SK-N-SH treated with all-trans-retinoic acid at 6 μM for 48 hours (cell line): Measurements from ENCODE around the gene MXRA8.

Experiments
- ATAC-seq: fragments of 200-7000 bp; cut with Tn5 transposase; 3 replicates; pipeline ENCODE4 v1.9.1; 2020; ENCODE audit warnings: mild to moderate bottlenecking, moderate library complexity
- ARNTL ChIP-seq: fragments of 450-650 bp; formaldehyde crosslinking; IDR thresholded peaks from 2 replicates; pipeline ENCODE4 v1.5.0; 2020; ENCODE audit warnings: low read depth, mild to moderate bottlenecking, moderate library complexity, borderline replicate concordance
- BACH2 ChIP-seq: fragments of 250-450 bp; sonication (Bioruptor Pico); IDR thresholded peaks from 2 replicates; pipeline ENCODE4 v1.9.0; 2021; ENCODE audit warnings: mild to moderate bottlenecking, borderline replicate concordance
- CSDC2 ChIP-seq: fragments of 250-450 bp; sonication (Bioruptor Pico); IDR thresholded peaks from 2 replicates; pipeline ENCODE4 v1.5.0; 2020; ENCODE audit warnings: mild to moderate bottlenecking, moderate library complexity
- GLIS3 ChIP-seq: fragments of 250-450 bp; sonication (Bioruptor Pico); IDR thresholded peaks from 2 replicates; pipeline ENCODE4 v1.5.0; 2020; ENCODE audit warnings: mild to moderate bottlenecking, moderate library complexity
- OSR1 ChIP-seq: fragments of 250-450 bp; sonication (Bioruptor Pico); IDR thresholded peaks from 2 replicates; pipeline ENCODE4 v1.8.0; 2022; ENCODE audit warnings: moderate library complexity, mild to moderate bottlenecking, inconsistent platforms
- PPARA ChIP-seq: fragments of 250-450 bp; sonication (Bioruptor Pico); IDR thresholded peaks from 2 replicates; pipeline ENCODE4 v1.5.0; 2020; ENCODE audit warnings: mild to moderate bottlenecking, borderline replicate concordance
- RARB ChIP-seq: fragments of 250-450 bp; sonication (Bioruptor Pico); IDR thresholded peaks from 2 replicates; pipeline ENCODE4 v1.8.0; 2021; ENCODE audit warnings: mild to moderate bottlenecking, moderate library complexity
- SNAI2 ChIP-seq: fragments of 250-450 bp; sonication (Bioruptor Pico); IDR thresholded peaks from 2 replicates; pipeline ENCODE4 v1.5.0; 2020; ENCODE audit warnings: mild to moderate bottlenecking, moderate library complexity
- TOX ChIP-seq: fragments of 250-450 bp; sonication (Bioruptor Pico); IDR thresholded peaks from 2 replicates; pipeline ENCODE4 v1.8.0; 2021; ENCODE audit warnings: mild to moderate bottlenecking, moderate library complexity, borderline replicate concordance
- ZC3H10 ChIP-seq: fragments of 250-450 bp; sonication (Bioruptor Pico); IDR thresholded peaks from 2 replicates; pipeline ENCODE4 v1.5.1; 2021; ENCODE audit warnings: mild to moderate bottlenecking, moderate library complexity
- ZFP3 ChIP-seq: fragments of 250-450 bp; sonication (Bioruptor Pico); IDR thresholded peaks from 2 replicates; pipeline ENCODE4 v1.5.0; 2020; ENCODE audit warnings: mild to moderate bottlenecking, moderate library complexity
- ZFP30 ChIP-seq: fragments of 450-650 bp; formaldehyde crosslinking; IDR thresholded peaks from 2 replicates; pipeline ENCODE4 v1.5.0; 2022; ENCODE audit warnings: mild to moderate bottlenecking, moderate library complexity
- ZNF565 ChIP-seq: fragments of 450-650 bp; formaldehyde crosslinking; conservative IDR thresholded peaks from 2 replicates; pipeline ENCODE4 v1.5.0; 2020; ENCODE audit warnings: low read depth, mild to moderate bottlenecking, moderate library complexity
- ZNF70 ChIP-seq: fragments of 450-650 bp; formaldehyde crosslinking; IDR thresholded peaks from 2 replicates; pipeline ENCODE4 v1.5.0; 2020; ENCODE audit warnings: mild to moderate bottlenecking, moderate library complexity
- TF ChIP-seq, protein P1 (sequence below): fragments of 250-450 bp; sonication (Bioruptor Pico); IDR thresholded peaks from 2 replicates; pipeline ENCODE4 v1.5.1; 2021; ENCODE audit warnings: mild to moderate bottlenecking, moderate library complexity
- TF ChIP-seq, protein P2 (sequence below): fragments of 250-450 bp; sonication (Bioruptor Pico); IDR thresholded peaks from 2 replicates; pipeline ENCODE4 v1.5.1; 2020; ENCODE audit warnings: low read depth, mild to moderate bottlenecking, moderate library complexity
- TF ChIP-seq, protein P3 (sequence below): fragments of 250-450 bp; sonication (Bioruptor Pico); IDR thresholded peaks from 2 replicates; pipeline ENCODE4 v1.8.0; 2021; ENCODE audit warnings: low read depth, mild to moderate bottlenecking, moderate library complexity, borderline replicate concordance
- TF ChIP-seq, protein P4 (sequence below): fragments of 250-450 bp; sonication (Bioruptor Pico); IDR thresholded peaks from 2 replicates; pipeline ENCODE4 v1.5.0; 2020; ENCODE audit warnings: mild to moderate bottlenecking, moderate library complexity

Gene MXRA8

DNA sequence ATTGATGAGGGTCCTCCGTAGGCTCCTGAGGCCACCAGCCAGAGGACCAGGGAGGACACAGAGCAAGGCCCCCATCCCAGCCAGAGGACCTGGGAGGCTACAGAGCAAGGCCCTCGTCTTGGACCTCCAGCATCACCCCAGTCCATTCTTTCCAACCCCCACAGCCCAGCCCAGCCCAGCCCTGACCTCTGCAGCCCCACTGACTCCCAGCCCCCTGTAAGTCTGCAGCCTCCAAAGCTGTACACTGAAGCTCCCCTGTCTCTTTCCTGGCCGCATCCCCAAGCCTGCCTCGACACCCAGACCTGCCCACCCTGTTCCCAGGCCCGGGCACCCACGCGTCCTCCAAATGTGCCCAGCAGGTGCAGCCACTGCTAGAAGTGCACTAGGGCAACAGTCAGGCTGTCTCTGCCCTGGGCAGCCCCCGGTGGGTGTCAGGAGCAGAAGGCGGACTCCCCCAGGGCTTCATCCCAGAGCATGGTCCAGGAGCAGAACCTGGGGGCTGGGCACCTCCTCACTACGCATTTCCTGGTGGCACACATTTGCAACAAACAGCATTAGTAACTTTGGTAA is 11.2 kb downstream of the MXRA8 start:
- TF ChIP-seq ZNF565 (CRISPR knock-in tag) (no peak), RARB (CRISPR knock-in tag) (no peak), SNAI2 (no peak)
- TF ChIP-seq, protein P1, sequence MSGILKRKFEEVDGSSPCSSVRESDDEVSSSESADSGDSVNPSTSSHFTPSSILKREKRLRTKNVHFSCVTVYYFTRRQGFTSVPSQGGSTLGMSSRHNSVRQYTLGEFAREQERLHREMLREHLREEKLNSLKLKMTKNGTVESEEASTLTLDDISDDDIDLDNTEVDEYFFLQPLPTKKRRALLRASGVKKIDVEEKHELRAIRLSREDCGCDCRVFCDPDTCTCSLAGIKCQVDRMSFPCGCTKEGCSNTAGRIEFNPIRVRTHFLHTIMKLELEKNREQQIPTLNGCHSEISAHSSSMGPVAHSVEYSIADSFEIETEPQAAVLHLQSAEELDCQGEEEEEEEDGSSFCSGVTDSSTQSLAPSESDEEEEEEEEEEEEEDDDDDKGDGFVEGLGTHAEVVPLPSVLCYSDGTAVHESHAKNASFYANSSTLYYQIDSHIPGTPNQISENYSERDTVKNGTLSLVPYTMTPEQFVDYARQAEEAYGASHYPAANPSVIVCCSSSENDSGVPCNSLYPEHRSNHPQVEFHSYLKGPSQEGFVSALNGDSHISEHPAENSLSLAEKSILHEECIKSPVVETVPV (CRISPR knock-in tag), result no peak
- TF ChIP-seq, protein P2, sequence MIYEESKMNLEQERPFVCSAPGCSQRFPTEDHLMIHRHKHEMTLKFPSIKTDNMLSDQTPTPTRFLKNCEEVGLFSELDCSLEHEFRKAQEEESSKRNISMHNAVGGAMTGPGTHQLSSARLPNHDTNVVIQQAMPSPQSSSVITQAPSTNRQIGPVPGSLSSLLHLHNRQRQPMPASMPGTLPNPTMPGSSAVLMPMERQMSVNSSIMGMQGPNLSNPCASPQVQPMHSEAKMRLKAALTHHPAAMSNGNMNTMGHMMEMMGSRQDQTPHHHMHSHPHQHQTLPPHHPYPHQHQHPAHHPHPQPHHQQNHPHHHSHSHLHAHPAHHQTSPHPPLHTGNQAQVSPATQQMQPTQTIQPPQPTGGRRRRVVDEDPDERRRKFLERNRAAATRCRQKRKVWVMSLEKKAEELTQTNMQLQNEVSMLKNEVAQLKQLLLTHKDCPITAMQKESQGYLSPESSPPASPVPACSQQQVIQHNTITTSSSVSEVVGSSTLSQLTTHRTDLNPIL (CRISPR knock-in tag), result no peak
- TF ChIP-seq, protein P3, sequence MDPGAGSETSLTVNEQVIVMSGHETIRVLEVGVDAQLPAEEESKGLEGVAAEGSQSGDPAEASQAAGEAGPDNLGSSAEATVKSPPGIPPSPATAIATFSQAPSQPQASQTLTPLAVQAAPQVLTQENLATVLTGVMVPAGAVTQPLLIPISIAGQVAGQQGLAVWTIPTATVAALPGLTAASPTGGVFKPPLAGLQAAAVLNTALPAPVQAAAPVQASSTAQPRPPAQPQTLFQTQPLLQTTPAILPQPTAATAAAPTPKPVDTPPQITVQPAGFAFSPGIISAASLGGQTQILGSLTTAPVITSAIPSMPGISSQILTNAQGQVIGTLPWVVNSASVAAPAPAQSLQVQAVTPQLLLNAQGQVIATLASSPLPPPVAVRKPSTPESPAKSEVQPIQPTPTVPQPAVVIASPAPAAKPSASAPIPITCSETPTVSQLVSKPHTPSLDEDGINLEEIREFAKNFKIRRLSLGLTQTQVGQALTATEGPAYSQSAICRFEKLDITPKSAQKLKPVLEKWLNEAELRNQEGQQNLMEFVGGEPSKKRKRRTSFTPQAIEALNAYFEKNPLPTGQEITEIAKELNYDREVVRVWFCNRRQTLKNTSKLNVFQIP (CRISPR knock-in tag), result no peak

DNA sequence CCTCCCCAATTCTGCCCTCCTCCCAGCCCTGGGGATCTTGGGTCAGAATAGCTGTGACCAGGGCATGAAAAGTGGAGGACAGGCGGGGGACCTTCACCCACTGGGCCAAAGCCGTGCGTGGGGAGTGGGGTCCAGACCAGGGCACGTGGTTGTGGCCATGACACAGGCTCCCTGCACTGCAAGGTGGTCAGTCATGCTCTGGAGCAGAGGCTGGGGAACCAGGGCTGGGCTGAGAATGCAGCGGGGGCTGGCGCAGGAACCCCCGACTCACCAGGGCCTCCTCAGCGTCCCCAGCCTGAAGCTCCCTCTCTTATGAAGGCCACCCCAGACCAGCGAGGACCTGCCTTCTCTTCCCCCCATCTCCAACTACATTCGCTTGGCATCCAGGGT is 11.9 kb downstream of the MXRA8 start:
- TF ChIP-seq SNAI2 (no peak), RARB (CRISPR knock-in tag) (no peak), GLIS3 (CRISPR knock-in tag) (no peak), CSDC2 (CRISPR knock-in tag) (no peak), OSR1 (CRISPR knock-in tag) (no peak), ZC3H10 (CRISPR knock-in tag) (no peak), ZFP3 (CRISPR knock-in tag) (no peak)
- TF ChIP-seq, protein P3 (CRISPR knock-in tag), result no peak
- no peak for ATAC-seq

More for the DNA sequence above, 11.2 kb downstream of the MXRA8 start:
- ATAC-seq, result no peak

DNA sequence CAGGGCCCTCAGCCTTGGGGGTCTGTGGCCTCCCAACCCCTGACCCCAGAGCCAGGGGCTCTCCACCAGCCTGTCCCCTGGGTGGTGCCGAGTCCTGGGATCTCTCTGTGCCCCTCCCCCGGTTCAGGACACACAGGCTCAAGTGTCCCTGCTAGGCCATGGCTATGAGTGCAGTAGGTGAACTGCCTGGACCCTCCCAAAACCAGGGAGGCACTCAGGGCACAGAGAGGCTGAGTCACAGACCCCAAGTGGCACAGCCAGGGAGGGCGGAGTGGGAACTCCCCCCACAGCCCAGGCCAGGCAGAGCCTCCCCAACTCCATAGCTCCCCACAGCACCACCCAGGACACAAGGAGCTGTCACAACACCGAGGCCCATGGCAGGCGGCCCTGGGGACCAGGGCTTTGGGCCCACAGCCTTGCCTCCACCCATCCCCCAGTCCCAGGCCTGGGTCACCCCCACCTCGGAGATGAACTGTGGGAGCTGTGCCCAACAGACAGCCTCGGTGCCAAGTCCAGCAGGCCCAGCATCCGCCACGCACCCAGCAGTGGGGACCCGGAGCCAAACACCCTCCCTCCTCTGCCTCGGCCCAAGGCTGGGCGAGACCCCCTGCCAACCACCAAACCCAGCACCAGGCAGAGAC is 12.4 kb downstream of the MXRA8 start:
- TF ChIP-seq ZFP3 (CRISPR knock-in tag), result no peak
- TF ChIP-seq ZFP30, result no peak
- no peak for TF ChIP-seq ARNTL (CRISPR knock-in tag)
- TF ChIP-seq TOX, result no peak
- TF ChIP-seq, protein P2 (CRISPR knock-in tag), result no peak
- TF ChIP-seq PPARA (CRISPR knock-in tag), result no peak
- TF ChIP-seq RARB (CRISPR knock-in tag), result no peak
- TF ChIP-seq SNAI2, result no peak
- TF ChIP-seq CSDC2 (CRISPR knock-in tag), result no peak
- no peak for TF ChIP-seq ZNF70
- no peak for TF ChIP-seq BACH2 (CRISPR knock-in tag)
- TF ChIP-seq, protein P4, sequence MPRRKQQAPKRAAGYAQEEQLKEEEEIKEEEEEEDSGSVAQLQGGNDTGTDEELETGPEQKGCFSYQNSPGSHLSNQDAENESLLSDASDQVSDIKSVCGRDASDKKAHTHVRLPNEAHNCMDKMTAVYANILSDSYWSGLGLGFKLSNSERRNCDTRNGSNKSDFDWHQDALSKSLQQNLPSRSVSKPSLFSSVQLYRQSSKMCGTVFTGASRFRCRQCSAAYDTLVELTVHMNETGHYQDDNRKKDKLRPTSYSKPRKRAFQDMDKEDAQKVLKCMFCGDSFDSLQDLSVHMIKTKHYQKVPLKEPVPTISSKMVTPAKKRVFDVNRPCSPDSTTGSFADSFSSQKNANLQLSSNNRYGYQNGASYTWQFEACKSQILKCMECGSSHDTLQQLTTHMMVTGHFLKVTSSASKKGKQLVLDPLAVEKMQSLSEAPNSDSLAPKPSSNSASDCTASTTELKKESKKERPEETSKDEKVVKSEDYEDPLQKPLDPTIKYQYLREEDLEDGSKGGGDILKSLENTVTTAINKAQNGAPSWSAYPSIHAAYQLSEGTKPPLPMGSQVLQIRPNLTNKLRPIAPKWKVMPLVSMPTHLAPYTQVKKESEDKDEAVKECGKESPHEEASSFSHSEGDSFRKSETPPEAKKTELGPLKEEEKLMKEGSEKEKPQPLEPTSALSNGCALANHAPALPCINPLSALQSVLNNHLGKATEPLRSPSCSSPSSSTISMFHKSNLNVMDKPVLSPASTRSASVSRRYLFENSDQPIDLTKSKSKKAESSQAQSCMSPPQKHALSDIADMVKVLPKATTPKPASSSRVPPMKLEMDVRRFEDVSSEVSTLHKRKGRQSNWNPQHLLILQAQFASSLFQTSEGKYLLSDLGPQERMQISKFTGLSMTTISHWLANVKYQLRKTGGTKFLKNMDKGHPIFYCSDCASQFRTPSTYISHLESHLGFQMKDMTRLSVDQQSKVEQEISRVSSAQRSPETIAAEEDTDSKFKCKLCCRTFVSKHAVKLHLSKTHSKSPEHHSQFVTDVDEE (CRISPR knock-in tag), result no peak
- no peak for TF ChIP-seq ZNF565 (CRISPR knock-in tag)
- no peak for ATAC-seq
